ENCODE data around the gene ACOT12.
A peak's percentile ranks its signal among the peaks of the same experiment; 100 is the strongest.

The ACOT12 gene

DNA sequence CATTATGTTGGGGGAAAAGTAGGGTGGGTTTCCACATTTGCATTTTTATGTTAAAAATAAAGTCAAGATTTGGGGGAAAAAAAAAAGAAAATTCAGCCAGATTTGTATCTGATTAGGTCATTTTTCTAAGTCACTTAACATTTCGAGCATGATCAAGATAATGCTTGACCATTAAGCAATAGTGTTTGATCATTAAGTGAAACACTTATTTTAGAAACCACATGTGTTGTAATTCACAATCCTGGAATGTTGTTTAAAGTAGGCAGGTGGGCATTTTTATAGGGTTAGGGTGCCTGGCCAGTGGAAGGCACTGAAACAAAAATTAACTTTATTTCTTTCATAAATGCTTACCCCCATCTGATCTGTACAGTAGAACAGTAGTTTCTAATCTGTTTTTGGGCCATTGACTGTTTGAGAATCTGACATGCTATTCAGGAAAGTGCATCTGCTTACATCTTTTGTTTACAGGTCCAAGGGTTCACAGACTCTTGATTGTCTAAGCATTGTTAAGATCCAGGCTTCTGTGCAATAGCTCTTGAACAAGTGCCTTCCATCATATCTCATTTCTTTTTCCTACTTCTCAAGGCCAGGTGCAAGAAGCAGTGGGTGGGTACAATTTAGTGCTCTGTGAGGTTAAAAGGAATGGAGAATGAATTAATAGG lies 83.4 kb downstream of the ACOT12 start:
- Histone ChIP-seq H3K36me3 (ENCODE audit: insufficient read depth, insufficient read length, low read length) (peaks cover 48% of the 10 kb centered on the region), H3K4me3 (ENCODE audit: insufficient read length, low read depth) (no peak overlapping the region), H3K4me1 (ENCODE audit: insufficient read depth, insufficient read length) (no peaks in the 10 kb centered on the region), H3K27me3 (ENCODE audit: insufficient read depth, insufficient read length) (no peaks in the 10 kb centered on the region), H3K9me3 (ENCODE audit: insufficient read depth, low read length) (no peaks in the 10 kb centered on the region), H3K9ac (ENCODE audit: insufficient read length, low read depth) (no peak overlapping the region)
- TF ChIP-seq ZNF274 (IDR thresholded peaks at IDR 0.05; ENCODE audit: low read depth, low read length) (no peak), YY1 (IDR thresholded peaks at IDR 0.05; ENCODE audit: insufficient read depth, insufficient read length) (no peak), SUZ12 (IDR thresholded peaks at IDR 0.05; ENCODE audit: extremely low read depth, insufficient read depth, insufficient read length) (no peak)
- no peak for DNase-seq (ENCODE audit: low read depth, low spot score)

DNA sequence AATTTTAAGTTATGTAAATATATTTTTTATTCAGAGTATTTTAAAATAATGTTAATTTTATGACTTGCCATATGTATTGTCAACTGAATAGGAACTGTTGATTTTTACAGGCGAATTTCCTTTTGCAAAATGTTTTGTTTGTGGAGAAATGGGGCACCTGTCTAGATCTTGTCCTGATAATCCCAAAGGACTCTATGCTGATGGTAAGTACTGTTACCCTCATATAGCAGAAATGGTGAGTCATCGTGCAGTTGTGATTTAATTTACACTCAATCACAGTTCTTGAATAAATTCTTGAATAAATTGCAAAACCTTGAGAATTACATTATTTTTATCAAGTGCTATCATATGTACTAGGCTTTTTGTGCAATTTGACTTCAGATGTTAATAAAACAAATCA lies 85.1 kb downstream of the ACOT12 start:
- Histone ChIP-seq H3K9me3 (ENCODE audit: insufficient read depth, low read length) (no peaks in the 10 kb centered on the region), H3K4me3 (ENCODE audit: insufficient read length, low read depth) (no peak overlapping the region), H3K36me3 (ENCODE audit: insufficient read depth, insufficient read length, low read length) (peaks cover 56% of the 10 kb centered on the region), H3K27me3 (ENCODE audit: insufficient read depth, insufficient read length) (no peaks in the 10 kb centered on the region), H3K9ac (ENCODE audit: insufficient read length, low read depth) (no peak overlapping the region), H3K4me1 (ENCODE audit: insufficient read depth, insufficient read length) (no peaks in the 10 kb centered on the region)
- DNase-seq (ENCODE audit: low read depth, low spot score), result no peak
- TF ChIP-seq SUZ12 (IDR thresholded peaks at IDR 0.05; ENCODE audit: extremely low read depth, insufficient read depth, insufficient read length) (no peak), ZNF274 (IDR thresholded peaks at IDR 0.05; ENCODE audit: low read depth, low read length) (no peak), YY1 (IDR thresholded peaks at IDR 0.05; ENCODE audit: insufficient read depth, insufficient read length) (no peak)

DNA sequence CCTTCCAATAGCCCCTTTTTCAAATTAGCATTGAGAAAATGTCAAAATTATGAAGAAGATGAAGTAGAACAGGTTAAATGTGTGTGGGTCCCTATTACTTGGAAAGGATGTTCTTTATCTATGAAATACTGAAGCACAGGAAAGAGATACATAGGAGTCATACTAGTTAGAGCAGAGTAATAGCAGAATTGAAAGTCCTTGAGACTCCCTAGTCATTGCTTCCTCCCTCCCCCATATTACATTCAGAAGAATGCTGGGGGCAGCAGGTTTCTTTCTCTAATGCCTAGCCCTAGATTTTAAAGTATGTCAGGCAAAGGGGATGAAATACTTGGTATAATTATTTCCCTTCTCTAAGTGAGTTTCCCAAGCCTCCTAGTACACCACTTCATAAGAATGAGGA lies 88.1 kb downstream of the ACOT12 start:
- Histone ChIP-seq H3K9me3 (ENCODE audit: insufficient read depth, low read length) (no peaks in the 10 kb centered on the region), H3K9ac (ENCODE audit: insufficient read length, low read depth) (no peak overlapping the region), H3K4me1 (ENCODE audit: insufficient read depth, insufficient read length) (no peaks in the 10 kb centered on the region), H3K4me3 (ENCODE audit: insufficient read length, low read depth) (no peak overlapping the region), H3K36me3 (ENCODE audit: insufficient read depth, insufficient read length, low read length) (peaks cover 34% of the 10 kb centered on the region), H3K27me3 (ENCODE audit: insufficient read depth, insufficient read length) (no peaks in the 10 kb centered on the region)
- DNase-seq (ENCODE audit: low read depth, low spot score), result no peak
- no peak for TF ChIP-seq SUZ12 (IDR thresholded peaks at IDR 0.05; ENCODE audit: extremely low read depth, insufficient read depth, insufficient read length)
- no peak for TF ChIP-seq YY1 (IDR thresholded peaks at IDR 0.05; ENCODE audit: insufficient read depth, insufficient read length)
- TF ChIP-seq ZNF274 (IDR thresholded peaks at IDR 0.05; ENCODE audit: low read depth, low read length), result no peak

DNA sequence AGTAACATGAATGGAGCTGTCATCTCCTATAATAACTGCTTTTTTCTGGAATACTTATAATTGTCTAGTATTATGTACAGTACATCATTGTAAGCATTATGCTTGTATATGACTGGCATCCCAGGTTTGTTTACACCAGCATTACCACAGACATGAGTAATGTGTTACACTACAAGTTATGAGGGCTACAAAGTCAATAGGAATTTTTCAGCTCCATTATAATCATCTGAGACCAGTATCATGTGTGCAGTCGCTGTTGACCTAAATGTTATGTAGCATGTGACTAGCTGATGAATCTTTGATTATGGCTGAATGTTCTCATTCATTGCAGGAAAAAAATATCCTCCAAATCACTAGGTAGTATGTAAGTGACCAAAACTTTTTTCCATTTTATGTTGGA lies 90.4 kb downstream of the ACOT12 start:
- H3K9ac ChIP-seq (ENCODE audit: insufficient read length, low read depth), result no peak overlapping the region
- TF ChIP-seq ZNF274 (IDR thresholded peaks at IDR 0.05; ENCODE audit: low read depth, low read length) (no peak), YY1 (IDR thresholded peaks at IDR 0.05; ENCODE audit: insufficient read depth, insufficient read length) (no peak), SUZ12 (IDR thresholded peaks at IDR 0.05; ENCODE audit: extremely low read depth, insufficient read depth, insufficient read length) (no peak)
- H3K27me3 ChIP-seq (ENCODE audit: insufficient read depth, insufficient read length), result no peaks in the 10 kb centered on the region
- no peaks in the 10 kb centered on the region for H3K4me1 ChIP-seq (ENCODE audit: insufficient read depth, insufficient read length)
- no peaks in the 10 kb centered on the region for H3K9me3 ChIP-seq (ENCODE audit: insufficient read depth, low read length)
- no peak overlapping the region for H3K4me3 ChIP-seq (ENCODE audit: insufficient read length, low read depth)
- peaks cover 27% of the 10 kb centered on the region for H3K36me3 ChIP-seq (ENCODE audit: insufficient read depth, insufficient read length, low read length)
- no peak for DNase-seq (ENCODE audit: low read depth, low spot score)

DNA sequence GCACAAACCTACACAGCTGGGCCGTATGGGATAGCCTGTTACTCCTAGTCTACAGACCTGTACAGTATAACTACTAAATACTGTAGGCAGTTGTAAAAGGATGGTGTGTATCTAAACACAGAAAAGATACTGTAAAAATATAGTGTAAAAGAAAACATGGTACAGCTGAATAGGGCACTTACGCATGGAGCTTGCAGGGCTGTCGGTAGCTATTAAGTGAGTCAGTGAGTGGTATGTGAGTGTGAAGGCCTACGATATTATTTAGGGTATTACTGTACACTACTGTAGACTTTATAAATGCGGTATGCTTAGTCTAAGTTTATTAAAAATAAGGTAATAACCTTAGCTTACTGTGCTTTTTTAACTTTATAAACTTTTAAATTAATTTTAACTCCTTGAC lies 91.3 kb downstream of the ACOT12 start:
- Histone ChIP-seq H3K4me1 (ENCODE audit: insufficient read depth, insufficient read length) (no peaks in the 10 kb centered on the region), H3K4me3 (ENCODE audit: insufficient read length, low read depth) (peak overlapping the region; percentile 91), H3K9me3 (ENCODE audit: insufficient read depth, low read length) (no peaks in the 10 kb centered on the region), H3K36me3 (ENCODE audit: insufficient read depth, insufficient read length, low read length) (peaks cover 29% of the 10 kb centered on the region), H3K27me3 (ENCODE audit: insufficient read depth, insufficient read length) (no peaks in the 10 kb centered on the region), H3K9ac (ENCODE audit: insufficient read length, low read depth) (peak overlapping the region; percentile 97)
- no peak for TF ChIP-seq ZNF274 (IDR thresholded peaks at IDR 0.05; ENCODE audit: low read depth, low read length)
- no peak for TF ChIP-seq SUZ12 (IDR thresholded peaks at IDR 0.05; ENCODE audit: extremely low read depth, insufficient read depth, insufficient read length)
- TF ChIP-seq YY1 (IDR thresholded peaks at IDR 0.05; ENCODE audit: insufficient read depth, insufficient read length), result no peak
- DNase-seq (ENCODE audit: low read depth, low spot score), result no peak

DNA sequence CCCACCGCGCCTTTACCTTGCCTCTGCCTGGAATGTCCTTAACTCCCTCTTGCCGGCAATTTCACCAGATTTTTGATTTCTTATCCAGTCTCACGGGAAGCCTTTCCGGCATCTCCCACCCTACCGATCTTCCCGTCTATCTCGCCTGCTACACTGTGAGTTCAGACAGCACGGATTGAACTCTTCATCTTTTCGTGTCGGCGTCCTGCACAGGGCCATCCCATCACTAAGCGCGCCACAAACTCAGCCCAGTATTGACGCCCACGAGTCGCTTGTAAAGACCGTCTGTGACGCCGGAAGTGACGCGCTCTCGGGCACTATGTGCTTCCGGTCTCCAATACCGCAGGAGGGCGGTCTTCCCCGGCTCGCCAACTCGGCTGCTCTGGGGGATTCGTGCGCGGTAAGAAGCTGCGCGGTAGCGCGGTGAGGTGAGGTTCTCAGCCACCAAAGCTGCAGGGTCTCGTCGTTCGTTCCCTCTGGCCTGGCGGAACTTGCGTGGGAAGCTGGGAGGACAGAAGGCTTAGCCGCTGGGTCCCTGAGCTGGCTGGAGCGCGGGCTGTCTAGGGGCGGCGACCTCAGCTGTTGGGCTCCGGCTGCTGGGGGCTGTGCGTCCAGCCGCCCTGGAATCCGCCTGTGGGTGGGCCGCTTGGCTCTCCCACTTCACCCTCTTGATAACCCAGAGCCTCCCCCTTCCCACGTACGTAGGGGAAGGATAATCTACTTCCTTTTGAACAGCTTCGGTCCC lies 92.5 kb downstream of the ACOT12 start, which contains the start of gene ZCCHC9:
TSS of gene ZCCHC9 (plus strand) at position 317 of the 745 bp plus-strand sequence. CDS start 3,171 bp downstream, outside the sequence.
- Histone ChIP-seq H3K4me1 (ENCODE audit: insufficient read depth, insufficient read length) (no peaks in the 10 kb centered on the region), H3K36me3 (ENCODE audit: insufficient read depth, insufficient read length, low read length) (peaks cover 33% of the 10 kb centered on the region)
- TF ChIP-seq ZNF274 (IDR thresholded peaks at IDR 0.05; ENCODE audit: low read depth, low read length) (no peak), SUZ12 (IDR thresholded peaks at IDR 0.05; ENCODE audit: extremely low read depth, insufficient read depth, insufficient read length) (no peak), YY1 (IDR thresholded peaks at IDR 0.05; ENCODE audit: insufficient read depth, insufficient read length) (no peak)

DNA sequence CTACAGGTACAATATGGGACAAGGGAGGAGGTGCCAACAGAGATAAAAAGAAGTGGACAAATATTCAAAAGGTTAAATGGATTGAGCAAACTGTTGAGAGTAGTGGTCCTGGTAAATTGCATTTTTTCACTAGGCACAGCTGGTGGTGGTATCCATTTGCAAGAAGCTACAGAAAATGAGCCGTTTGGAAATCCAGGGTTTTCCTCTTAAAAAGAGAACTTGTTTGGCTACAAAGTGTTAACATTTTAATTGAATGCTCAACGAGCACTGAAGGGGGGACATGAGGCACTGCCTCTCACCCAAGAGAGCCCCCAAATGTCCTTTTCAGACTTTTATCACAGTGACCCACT lies 93.0 kb downstream of the ACOT12 start:
- DNase-seq (ENCODE audit: low read depth, low spot score), result no peak

More for the DNA sequence above, 92.5 kb downstream of the ACOT12 start, which contains the start of gene ZCCHC9:
- peak; percentile 89 for DNase-seq (ENCODE audit: low read depth, low spot score)
- H3K9ac ChIP-seq (ENCODE audit: insufficient read length, low read depth), result peak within 1 kb of the TSS; percentile 97
- no peaks in the 10 kb centered on the region for H3K27me3 ChIP-seq (ENCODE audit: insufficient read depth, insufficient read length)
- peak within 1 kb of the TSS; percentile 91 for H3K4me3 ChIP-seq (ENCODE audit: insufficient read length, low read depth)
- no peaks in the 10 kb centered on the region for H3K9me3 ChIP-seq (ENCODE audit: insufficient read depth, low read length)

More for the DNA sequence above, 93.0 kb downstream of the ACOT12 start:
- Histone ChIP-seq H3K4me1 (ENCODE audit: insufficient read depth, insufficient read length) (no peaks in the 10 kb centered on the region), H3K4me3 (ENCODE audit: insufficient read length, low read depth) (peak overlapping the region; percentile 91), H3K36me3 (ENCODE audit: insufficient read depth, insufficient read length, low read length) (peaks cover 32% of the 10 kb centered on the region), H3K9ac (ENCODE audit: insufficient read length, low read depth) (peak overlapping the region; percentile 97), H3K27me3 (ENCODE audit: insufficient read depth, insufficient read length) (no peaks in the 10 kb centered on the region), H3K9me3 (ENCODE audit: insufficient read depth, low read length) (no peaks in the 10 kb centered on the region)
- TF ChIP-seq ZNF274 (IDR thresholded peaks at IDR 0.05; ENCODE audit: low read depth, low read length), result no peak
- no peak for TF ChIP-seq SUZ12 (IDR thresholded peaks at IDR 0.05; ENCODE audit: extremely low read depth, insufficient read depth, insufficient read length)
- TF ChIP-seq YY1 (IDR thresholded peaks at IDR 0.05; ENCODE audit: insufficient read depth, insufficient read length), result no peak
